Astrocyte (in vitro differentiated cells and primary cell): ENCODE data around the gene PTPRCAP.

Experiments
- EZH2 ChIP-seq: IDR thresholded peaks from 2 replicates; pipeline ENCODE4 v1.6.1; 2012; ENCODE audit warnings: mild to moderate bottlenecking, low read length, inconsistent platforms; ENCODE audit not compliant: insufficient read depth
- TF ChIP-seq, protein P1 (sequence below): IDR thresholded peaks from 2 replicates; pipeline ENCODE4 v1.5.1; 2011; ENCODE audit warnings: low read depth, mild to moderate bottlenecking, inconsistent platforms, low read length, moderate library complexity; ENCODE audit not compliant: insufficient read depth

DNA sequence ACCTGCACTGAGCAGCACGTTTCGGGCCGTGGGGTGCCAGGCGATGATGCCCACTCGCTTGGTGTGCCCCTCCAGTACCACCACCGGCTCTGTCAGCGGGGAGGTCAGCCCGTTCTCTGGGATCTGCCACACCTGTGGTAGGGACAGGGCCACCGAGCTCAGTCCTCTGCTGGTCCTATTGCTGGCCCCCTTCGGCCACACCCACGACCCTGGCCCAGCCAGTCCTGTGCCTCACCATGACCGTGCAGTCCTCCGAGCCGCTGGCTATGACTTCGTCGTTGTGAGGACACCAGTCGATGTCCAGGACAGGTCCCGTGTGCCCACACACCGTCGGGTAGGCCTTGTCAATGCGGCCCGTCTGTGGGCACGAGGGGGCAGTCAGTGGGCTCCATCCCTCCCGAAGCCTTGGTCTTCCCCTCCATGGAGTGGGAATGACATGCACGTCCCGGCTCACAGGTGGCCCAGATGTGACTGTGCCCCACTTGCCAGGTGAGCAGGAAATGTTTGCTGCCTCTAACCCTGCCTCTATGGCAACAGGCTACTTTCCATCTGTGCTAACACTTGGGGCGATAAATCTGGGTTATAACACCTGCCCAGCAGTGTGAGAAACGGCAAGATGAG lies 4.4 kb upstream of the PTPRCAP start:
- TF ChIP-seq, protein P1, sequence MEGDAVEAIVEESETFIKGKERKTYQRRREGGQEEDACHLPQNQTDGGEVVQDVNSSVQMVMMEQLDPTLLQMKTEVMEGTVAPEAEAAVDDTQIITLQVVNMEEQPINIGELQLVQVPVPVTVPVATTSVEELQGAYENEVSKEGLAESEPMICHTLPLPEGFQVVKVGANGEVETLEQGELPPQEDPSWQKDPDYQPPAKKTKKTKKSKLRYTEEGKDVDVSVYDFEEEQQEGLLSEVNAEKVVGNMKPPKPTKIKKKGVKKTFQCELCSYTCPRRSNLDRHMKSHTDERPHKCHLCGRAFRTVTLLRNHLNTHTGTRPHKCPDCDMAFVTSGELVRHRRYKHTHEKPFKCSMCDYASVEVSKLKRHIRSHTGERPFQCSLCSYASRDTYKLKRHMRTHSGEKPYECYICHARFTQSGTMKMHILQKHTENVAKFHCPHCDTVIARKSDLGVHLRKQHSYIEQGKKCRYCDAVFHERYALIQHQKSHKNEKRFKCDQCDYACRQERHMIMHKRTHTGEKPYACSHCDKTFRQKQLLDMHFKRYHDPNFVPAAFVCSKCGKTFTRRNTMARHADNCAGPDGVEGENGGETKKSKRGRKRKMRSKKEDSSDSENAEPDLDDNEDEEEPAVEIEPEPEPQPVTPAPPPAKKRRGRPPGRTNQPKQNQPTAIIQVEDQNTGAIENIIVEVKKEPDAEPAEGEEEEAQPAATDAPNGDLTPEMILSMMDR = no peak
- TF ChIP-seq EZH2 = no peak
